ENCODE results near the gene NBPF6. TPM values are rescaled to one million over a fixed set of nuclear protein-coding genes. Genes with fewer than 3 reads are reported as not detected.
"Not testable (repeated sequence)": the region's sequence is repeated elsewhere in the genome, so short reads cannot be mapped to it uniquely, and the experiment has no call there.

The NBPF6 gene
- total RNA-seq, 2 experiments from 2014 or later: not detected

DNA sequence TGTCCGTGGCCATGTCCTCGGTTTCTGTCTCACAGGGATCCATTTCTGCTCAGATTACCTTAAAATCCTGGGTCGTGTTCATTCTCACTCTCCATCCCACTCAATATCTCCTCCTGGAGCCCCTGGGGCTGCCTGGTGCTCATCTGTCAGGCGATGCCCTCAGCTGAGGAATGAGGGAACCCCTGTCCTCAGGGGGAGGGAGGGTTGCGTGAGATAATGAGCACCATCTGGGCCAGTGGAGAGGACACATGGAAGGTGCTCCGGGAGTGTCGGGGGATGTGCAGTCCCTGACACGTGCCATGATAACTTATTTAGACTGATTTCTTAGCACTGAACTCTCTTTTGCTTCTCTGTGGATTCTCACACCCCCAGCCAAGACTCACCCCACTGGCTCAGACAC lies 16.0 kb downstream of the NBPF6 start:
- DNase-seq; H3K27ac Mint-ChIP-seq; CTCF ChIA-PET; H3K36me3 Mint-ChIP-seq (ENCODE audit: low read depth); H3K9me3 Mint-ChIP-seq (ENCODE audit: insufficient read depth); POLR2A ChIA-PET; H3K4me3 Mint-ChIP-seq; ATAC-seq; H3K27me3 Mint-ChIP-seq (ENCODE audit: low read depth); H3K4me1 Mint-ChIP-seq (ENCODE audit: low read depth): not testable (repeated sequence)

DNA sequence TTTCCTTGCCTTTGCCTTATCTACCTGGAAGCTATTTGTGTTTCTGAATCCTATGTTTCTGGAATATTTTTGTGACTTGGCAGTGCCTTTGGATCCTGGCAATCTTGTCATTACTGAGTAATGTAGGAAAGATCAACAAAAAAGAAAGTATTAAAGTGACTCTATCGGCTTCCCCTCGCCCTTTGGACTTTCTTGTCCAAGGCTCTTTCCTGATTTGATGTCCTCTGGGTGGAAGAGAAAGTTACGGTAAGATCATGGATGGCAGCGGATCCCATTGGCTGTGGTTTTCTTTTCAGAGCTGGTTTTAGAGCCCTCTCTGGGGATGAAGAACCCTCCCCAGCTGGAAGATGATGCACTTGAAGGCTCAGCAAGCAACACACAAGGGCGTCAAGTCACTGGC lies 17.0 kb downstream of the NBPF6 start:
- H3K4me1 Mint-ChIP-seq (ENCODE audit: low read depth); H3K4me3 Mint-ChIP-seq; H3K27ac Mint-ChIP-seq; ATAC-seq; H3K36me3 Mint-ChIP-seq (ENCODE audit: low read depth); H3K9me3 Mint-ChIP-seq (ENCODE audit: insufficient read depth); POLR2A ChIA-PET; DNase-seq; CTCF ChIA-PET: not testable (repeated sequence)
- H3K27me3 Mint-ChIP-seq (ENCODE audit: low read depth): peaks cover 10% of the 10 kb centered on the region

DNA sequence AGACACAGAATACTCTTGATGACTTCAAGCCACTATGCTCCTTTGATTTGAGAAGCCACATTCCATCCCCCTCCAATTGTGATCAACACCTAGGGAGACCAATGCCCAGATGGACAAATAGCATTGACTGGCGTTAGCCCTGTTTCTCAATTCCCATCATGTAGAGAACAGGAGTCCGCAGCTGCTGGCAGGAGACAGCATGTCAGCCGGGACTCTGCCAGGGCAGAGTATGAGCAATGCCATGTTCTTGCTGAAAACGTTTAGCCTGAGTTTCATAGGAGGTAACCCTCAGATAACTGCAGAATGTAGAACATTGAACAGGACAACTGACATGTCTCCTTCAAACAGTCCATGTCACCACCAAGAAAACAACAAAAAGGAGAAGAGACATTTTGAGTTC lies 20.6 kb downstream of the NBPF6 start:
- ATAC-seq; H3K4me1 Mint-ChIP-seq (ENCODE audit: low read depth); H3K9me3 Mint-ChIP-seq (ENCODE audit: insufficient read depth); H3K36me3 Mint-ChIP-seq (ENCODE audit: low read depth); CTCF ChIA-PET; DNase-seq; H3K4me3 Mint-ChIP-seq; H3K27ac Mint-ChIP-seq; POLR2A ChIA-PET: not testable (repeated sequence)
- H3K27me3 Mint-ChIP-seq (ENCODE audit: low read depth): peaks cover 26% of the 10 kb centered on the region

DNA sequence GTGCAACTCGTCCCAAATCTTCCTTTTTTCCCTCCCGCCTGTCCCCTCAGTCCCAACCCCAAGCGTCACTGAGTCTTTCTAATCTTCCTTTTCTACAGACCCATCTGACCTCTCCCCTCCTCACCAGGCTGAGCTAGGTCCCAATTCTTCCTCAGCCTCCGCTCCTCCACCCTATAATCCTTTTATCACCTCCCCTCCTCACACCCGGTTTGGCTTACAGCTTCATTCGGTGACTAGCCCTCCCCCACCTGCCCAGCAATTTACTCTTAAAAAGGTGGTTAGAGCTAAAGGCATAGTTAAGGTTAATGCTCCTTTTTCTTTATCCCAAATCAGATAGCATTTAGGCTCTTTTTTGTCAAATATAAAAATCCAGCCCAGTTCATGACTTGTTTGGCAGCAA lies 24.4 kb downstream of the NBPF6 start:
- H3K4me1 Mint-ChIP-seq (ENCODE audit: low read depth); DNase-seq; H3K27ac Mint-ChIP-seq; ATAC-seq; POLR2A ChIA-PET; H3K9me3 Mint-ChIP-seq (ENCODE audit: insufficient read depth); H3K4me3 Mint-ChIP-seq; CTCF ChIA-PET; H3K36me3 Mint-ChIP-seq (ENCODE audit: low read depth): not testable (repeated sequence)
- peaks cover 20% of the 10 kb centered on the region for H3K27me3 Mint-ChIP-seq (ENCODE audit: low read depth)

DNA sequence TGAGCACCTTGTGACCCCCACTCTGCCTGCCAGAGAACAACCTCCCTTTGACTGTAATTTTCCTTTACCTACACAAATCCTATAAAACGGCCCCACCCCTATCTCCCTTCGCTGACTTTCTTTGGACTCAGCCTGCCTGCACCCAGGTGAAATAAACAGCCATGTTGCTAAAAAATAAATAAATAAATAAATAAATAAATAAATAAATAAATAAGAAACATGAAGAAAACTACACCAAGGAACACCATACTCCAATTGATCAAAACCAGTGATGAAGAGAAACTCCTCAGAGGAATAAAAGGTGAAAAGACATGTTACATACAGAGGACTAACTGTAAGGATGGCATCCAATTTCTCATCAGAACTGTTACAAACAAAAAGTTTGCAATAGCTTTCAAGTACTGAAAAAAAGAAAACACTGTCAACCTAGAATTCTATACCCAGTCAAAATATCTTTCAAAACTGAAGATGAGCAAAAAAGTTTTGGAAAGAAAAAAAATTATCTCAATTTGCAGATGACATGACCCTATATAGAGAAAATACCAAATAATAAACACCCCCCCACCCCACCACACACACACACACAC lies 28.4 kb downstream of the NBPF6 start:
- Mint-ChIP-seq H3K36me3 (ENCODE audit: low read depth) (no peaks in the 10 kb centered on the region), H3K4me1 (ENCODE audit: low read depth) (no peaks in the 10 kb centered on the region), H3K9me3 (ENCODE audit: insufficient read depth) (peaks cover 4% of the 10 kb centered on the region), H3K27me3 (ENCODE audit: low read depth) (peaks cover 20% of the 10 kb centered on the region), H3K4me3 (no peak overlapping the region), H3K27ac (no peak overlapping the region)
- POLR2A ChIA-PET: no interaction called here
- CTCF ChIA-PET: no interaction called here
- DNase-seq (no peak), ATAC-seq (no peak)

DNA sequence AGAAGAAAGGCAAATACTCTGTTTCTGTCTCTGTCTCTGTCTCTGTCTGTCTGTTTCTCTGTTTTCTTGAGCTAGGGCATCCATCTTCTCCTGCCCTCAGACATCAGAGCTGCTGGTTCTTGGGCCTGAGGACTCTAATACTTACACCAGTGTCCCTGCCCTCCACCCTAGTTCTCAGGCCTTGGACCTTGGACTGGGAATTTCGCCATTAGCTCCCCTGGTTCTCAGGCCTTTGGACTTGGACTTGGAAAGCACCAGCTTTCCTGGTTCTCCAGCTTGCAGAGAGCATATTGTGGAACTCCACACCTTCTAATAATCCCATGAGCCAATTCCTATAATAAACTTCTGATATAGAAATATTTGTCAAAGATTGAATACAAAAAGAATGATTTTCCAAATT lies 32.6 kb downstream of the NBPF6 start:
- H3K4me3 Mint-ChIP-seq: no peak overlapping the region
- H3K27me3 Mint-ChIP-seq (ENCODE audit: low read depth): peaks cover 14% of the 10 kb centered on the region
- ChIA-PET POLR2A (no interaction called here), CTCF (no interaction called here)
- H3K36me3 Mint-ChIP-seq (ENCODE audit: low read depth): no peaks in the 10 kb centered on the region
- H3K4me1 Mint-ChIP-seq (ENCODE audit: low read depth): no peaks in the 10 kb centered on the region
- H3K27ac Mint-ChIP-seq: no peak overlapping the region
- ATAC-seq: no peak
- H3K9me3 Mint-ChIP-seq (ENCODE audit: insufficient read depth): peaks cover 4% of the 10 kb centered on the region
- DNase-seq: no peak

DNA sequence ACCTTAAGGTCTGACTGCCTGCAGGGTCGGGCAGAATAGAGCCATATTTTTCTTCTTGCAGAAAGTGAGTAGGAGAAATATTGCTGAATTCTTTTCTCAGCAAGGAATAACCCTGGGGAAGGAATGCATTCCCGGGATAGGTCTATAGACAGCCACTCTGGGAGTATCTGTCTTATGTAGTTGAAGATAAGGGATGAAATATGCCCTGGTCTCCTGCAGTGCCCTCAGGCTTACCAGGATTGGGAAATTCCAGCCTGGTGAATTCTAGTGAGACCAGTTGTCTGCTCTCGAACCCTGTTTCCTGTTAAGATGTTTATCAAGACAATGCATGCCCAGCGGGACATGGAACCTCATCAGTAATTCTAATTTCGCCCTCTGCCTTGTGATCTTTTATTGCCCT lies 35.8 kb downstream of the NBPF6 start:
- H3K27me3 Mint-ChIP-seq (ENCODE audit: low read depth); POLR2A ChIA-PET; H3K4me1 Mint-ChIP-seq (ENCODE audit: low read depth): not testable (repeated sequence)

DNA sequence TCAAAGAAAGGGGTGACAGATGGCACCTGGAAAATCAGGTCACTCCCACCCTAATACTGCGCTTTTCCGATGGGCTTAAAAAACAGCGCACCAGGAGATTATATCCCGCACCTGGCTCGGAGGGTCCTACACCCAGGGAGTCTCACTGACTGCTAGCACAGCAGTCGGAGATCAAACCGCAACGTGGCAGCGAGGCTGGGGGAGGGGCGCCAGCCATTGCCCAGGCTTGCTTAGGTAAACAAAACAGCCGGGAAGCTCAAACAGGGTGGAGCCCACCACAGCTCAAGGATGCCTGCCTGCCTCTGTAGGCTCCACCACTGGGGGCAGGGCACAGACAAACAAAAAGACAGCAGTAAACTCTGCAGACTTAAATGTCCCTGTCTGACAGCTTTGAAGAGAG lies 36.6 kb downstream of the NBPF6 start:
- POLR2A ChIA-PET; H3K9me3 Mint-ChIP-seq (ENCODE audit: insufficient read depth); H3K4me3 Mint-ChIP-seq; H3K27me3 Mint-ChIP-seq (ENCODE audit: low read depth); ATAC-seq; H3K27ac Mint-ChIP-seq; H3K36me3 Mint-ChIP-seq (ENCODE audit: low read depth); DNase-seq; CTCF ChIA-PET; H3K4me1 Mint-ChIP-seq (ENCODE audit: low read depth): not testable (repeated sequence)

More for the DNA sequence above, 35.8 kb downstream of the NBPF6 start:
- H3K9me3 Mint-ChIP-seq (ENCODE audit: insufficient read depth); CTCF ChIA-PET; ATAC-seq; H3K36me3 Mint-ChIP-seq (ENCODE audit: low read depth); H3K27ac Mint-ChIP-seq; DNase-seq; H3K4me3 Mint-ChIP-seq: not testable (repeated sequence)

DNA sequence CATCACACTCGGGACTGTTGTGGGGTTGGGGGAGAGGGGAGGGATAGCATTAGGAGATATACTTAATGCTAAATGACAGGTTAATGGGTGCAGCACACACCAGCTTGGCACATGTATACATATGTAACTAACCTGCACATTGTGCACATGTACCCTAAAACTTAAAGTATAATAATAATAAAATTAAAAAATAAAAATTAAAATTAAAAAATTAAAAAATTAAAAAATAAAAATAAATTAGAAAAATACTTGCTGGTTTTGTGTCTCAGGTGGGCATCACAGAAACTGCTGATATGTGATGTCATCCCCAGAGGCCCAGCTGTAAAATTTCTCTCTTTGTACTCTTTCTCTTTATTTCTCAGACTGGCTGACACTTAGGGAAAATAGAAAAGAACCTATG lies 44.9 kb downstream of the NBPF6 start:
- H3K27ac Mint-ChIP-seq; ATAC-seq; H3K4me1 Mint-ChIP-seq (ENCODE audit: low read depth); POLR2A ChIA-PET; CTCF ChIA-PET; H3K9me3 Mint-ChIP-seq (ENCODE audit: insufficient read depth); H3K36me3 Mint-ChIP-seq (ENCODE audit: low read depth); H3K4me3 Mint-ChIP-seq; DNase-seq: not testable (repeated sequence)
- peaks cover 28% of the 10 kb centered on the region for H3K27me3 Mint-ChIP-seq (ENCODE audit: low read depth)

DNA sequence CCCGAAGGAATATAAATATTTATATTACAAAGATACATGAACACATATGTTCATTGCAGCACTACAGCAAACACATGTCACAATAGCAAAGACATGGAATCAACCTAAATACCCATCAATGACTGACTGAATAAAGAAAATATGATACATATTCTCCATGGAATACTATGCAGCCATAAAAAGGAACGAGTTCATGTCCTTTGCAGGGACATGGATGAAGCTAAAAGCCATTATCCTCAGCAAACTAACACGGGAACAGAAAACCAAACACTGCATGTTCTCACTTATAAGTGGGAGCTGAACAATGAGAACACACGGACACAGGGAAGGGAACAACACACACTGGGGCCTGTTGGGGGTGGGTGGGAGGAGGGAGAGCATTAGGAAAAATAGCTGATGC lies 46.7 kb downstream of the NBPF6 start:
- POLR2A ChIA-PET, H3K27ac Mint-ChIP-seq: not testable (repeated sequence)

DNA sequence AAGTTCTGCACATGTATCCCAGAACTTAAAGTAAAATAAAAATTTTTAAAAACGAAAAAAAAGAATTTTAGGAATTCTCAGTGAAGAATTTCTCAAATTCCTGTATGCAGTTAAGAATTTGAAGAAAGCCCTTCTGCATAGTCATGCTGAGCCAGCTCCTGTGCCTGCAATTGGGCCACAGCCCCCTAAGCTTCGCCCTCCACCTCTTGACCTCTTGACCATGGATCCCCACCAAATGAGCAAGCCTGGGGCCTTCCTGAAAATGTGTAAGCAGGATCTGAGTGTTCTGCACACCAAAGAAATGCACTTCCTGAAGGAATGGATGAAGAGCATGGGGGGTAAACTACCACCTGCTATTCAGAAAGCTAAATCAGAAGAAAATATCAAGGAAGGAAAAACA lies 52.0 kb downstream of the NBPF6 start:
- ChIA-PET CTCF (interaction anchor here (1.2 kb wide), 1 partner anchor 141 kb away, joined by 3 read pairs; no protein-coding TSS in a partner anchor), POLR2A (no interaction called here)
- Mint-ChIP-seq H3K27ac (no peak overlapping the region), H3K4me3 (no peak overlapping the region), H3K27me3 (ENCODE audit: low read depth) (peaks cover 36% of the 10 kb centered on the region), H3K9me3 (ENCODE audit: insufficient read depth) (no peaks in the 10 kb centered on the region), H3K36me3 (ENCODE audit: low read depth) (peaks cover 3% of the 10 kb centered on the region), H3K4me1 (ENCODE audit: low read depth) (no peaks in the 10 kb centered on the region)
- DNase-seq: no peak
- ATAC-seq: no peak

More for the DNA sequence above, 46.7 kb downstream of the NBPF6 start:
- H3K27me3 Mint-ChIP-seq (ENCODE audit: low read depth): peaks cover 38% of the 10 kb centered on the region
- H3K4me1 Mint-ChIP-seq (ENCODE audit: low read depth); H3K36me3 Mint-ChIP-seq (ENCODE audit: low read depth); H3K9me3 Mint-ChIP-seq (ENCODE audit: insufficient read depth); DNase-seq; H3K4me3 Mint-ChIP-seq; ATAC-seq; CTCF ChIA-PET: not testable (repeated sequence)

DNA sequence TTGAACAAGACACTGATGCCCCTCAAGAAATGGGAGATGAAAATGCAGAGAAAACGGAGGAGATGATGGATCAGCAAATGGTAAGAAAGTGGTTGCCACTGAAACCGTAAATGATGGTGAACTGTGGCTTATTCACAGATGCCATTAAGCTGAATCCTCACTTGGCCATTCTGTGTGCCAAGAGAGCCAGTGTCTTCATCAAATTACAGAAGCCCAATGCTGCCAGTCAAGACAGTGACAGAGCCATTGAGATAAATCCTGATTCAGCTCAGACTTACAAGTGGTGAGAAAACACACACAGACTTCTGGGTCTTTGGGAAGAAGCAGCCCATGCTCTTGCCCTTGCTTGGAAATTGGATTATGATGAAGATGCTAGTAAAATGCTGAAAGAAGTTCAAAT lies 52.5 kb downstream of the NBPF6 start:
- ATAC-seq: no peak
- CTCF ChIA-PET: no interaction called here
- H3K36me3 Mint-ChIP-seq (ENCODE audit: low read depth): peaks cover 3% of the 10 kb centered on the region

DNA sequence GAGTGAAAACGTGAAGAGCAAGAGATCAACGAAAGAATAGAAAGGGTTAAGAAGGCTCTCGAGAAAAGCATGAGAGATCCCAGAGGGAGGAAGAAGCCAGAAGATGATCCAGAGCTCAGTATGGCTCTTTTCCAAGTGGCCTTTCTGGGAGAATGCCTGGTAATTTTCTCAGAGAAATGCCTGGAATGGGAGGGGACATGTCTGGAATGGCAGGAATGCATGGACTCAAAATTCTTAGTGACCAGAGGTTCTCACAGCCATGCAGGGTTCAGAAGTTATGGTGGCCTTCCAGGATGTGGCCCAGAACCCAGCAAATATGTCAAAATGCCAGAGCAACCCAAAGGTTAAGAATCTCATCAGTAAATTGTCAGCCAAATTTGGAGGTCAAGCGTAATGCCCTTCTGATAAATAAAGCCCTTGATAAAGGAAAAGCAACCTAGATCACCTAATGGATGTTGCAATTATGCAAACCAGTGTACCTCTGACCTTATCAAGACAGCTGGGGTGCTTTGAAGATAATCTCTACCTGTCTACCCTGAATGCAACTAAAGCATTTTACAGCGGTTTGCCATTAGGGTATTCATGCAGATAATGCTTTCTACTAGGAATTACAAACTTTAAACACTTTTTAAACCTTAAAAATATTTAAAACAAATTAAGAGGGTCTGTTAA lies 53.1 kb downstream of the NBPF6 start:
- Mint-ChIP-seq H3K4me3 (no peak overlapping the region), H3K4me1 (ENCODE audit: low read depth) (no peaks in the 10 kb centered on the region), H3K27me3 (ENCODE audit: low read depth) (peaks cover 40% of the 10 kb centered on the region), H3K9me3 (ENCODE audit: insufficient read depth) (no peaks in the 10 kb centered on the region), H3K27ac (no peak overlapping the region), H3K36me3 (ENCODE audit: low read depth) (peaks cover 3% of the 10 kb centered on the region)
- ChIA-PET POLR2A (no interaction called here), CTCF (no interaction called here)
- DNase-seq: no peak
- ATAC-seq: no peak

More for the DNA sequence above, 52.5 kb downstream of the NBPF6 start:
- H3K27ac Mint-ChIP-seq: no peak overlapping the region
- POLR2A ChIA-PET: no interaction called here
- DNase-seq: no peak
- no peaks in the 10 kb centered on the region for H3K9me3 Mint-ChIP-seq (ENCODE audit: insufficient read depth)
- no peak overlapping the region for H3K4me3 Mint-ChIP-seq
- no peaks in the 10 kb centered on the region for H3K4me1 Mint-ChIP-seq (ENCODE audit: low read depth)
- H3K27me3 Mint-ChIP-seq (ENCODE audit: low read depth): peaks cover 37% of the 10 kb centered on the region
